GM20000 (cell line): Measurements from ENCODE around the gene PROX2.

Source experiments
- DNase-seq: peaks from one replicate; pipeline ENCODE4 v3.0.0; 2012; ENCODE audit warnings: low spot score
- TF ChIP-seq, protein P1 (sequence below): IDR thresholded peaks from 2 replicates; pipeline ENCODE4 v1.5.1; 2012; ENCODE audit warnings: mild to moderate bottlenecking, control low read depth; ENCODE audit errors: extremely low read depth, missing control alignments

PROX2 gene

DNA sequence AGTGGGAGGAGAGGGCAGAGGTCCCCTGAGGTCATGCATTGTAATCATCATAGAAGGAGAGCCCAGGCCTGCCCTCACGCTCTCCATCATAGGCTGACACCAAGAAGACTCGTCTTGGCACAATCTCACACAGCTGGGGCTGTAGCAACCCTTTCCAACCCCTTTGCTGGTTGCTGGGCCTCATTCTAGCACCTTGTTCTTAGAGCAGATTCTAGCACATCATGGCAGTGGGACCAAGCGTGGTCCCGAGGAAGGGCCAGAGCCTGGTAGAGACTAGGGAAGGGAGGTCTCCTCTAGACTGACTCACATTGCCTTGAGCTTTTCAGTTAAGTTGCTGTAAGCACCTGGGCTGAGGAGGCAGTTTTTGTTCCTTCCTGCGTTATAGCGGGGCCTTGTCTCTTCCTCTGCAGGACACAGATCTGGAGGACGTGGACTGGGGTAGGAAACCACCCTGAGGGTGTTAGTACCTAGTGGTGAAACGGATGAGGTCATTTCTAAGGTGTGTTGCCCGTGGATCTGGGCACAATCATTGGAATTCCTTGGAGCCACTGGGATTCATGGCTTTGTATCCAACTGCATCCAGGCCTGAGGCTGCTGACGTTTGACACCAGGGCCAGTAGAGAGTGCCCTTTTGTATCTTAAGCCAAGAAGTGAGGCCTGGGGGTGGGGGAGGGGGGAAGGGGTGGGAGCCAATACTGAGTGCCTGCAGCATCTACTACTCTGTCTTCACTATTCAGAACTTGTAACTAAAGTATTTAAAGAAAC lies 27.2 kb upstream of the PROX2 start:
- no peak for DNase-seq
- TF ChIP-seq, protein P1, sequence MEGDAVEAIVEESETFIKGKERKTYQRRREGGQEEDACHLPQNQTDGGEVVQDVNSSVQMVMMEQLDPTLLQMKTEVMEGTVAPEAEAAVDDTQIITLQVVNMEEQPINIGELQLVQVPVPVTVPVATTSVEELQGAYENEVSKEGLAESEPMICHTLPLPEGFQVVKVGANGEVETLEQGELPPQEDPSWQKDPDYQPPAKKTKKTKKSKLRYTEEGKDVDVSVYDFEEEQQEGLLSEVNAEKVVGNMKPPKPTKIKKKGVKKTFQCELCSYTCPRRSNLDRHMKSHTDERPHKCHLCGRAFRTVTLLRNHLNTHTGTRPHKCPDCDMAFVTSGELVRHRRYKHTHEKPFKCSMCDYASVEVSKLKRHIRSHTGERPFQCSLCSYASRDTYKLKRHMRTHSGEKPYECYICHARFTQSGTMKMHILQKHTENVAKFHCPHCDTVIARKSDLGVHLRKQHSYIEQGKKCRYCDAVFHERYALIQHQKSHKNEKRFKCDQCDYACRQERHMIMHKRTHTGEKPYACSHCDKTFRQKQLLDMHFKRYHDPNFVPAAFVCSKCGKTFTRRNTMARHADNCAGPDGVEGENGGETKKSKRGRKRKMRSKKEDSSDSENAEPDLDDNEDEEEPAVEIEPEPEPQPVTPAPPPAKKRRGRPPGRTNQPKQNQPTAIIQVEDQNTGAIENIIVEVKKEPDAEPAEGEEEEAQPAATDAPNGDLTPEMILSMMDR = no peak

DNA sequence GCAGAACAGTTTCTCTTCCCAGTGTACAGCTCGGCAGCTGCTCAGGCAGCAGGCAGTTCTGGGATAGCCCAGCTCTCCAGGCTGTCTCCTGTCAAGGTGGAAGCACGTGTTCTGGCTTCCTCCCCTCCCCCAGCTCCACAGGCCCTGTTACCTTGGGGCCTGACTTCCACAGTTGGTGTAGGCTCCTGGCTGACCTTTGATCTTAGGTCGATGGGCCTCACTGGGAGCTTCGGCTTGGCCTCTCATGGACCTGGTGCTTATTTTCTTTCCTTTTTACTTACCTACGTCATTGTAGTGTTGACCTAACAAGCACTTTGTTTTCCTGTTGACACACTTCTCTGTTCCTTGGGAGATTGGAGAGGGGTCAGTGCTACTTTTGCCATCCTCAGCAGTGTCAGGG lies 22.7 kb upstream of the PROX2 start:
- TF ChIP-seq, protein P1 = no peak
- no peak for DNase-seq

DNA sequence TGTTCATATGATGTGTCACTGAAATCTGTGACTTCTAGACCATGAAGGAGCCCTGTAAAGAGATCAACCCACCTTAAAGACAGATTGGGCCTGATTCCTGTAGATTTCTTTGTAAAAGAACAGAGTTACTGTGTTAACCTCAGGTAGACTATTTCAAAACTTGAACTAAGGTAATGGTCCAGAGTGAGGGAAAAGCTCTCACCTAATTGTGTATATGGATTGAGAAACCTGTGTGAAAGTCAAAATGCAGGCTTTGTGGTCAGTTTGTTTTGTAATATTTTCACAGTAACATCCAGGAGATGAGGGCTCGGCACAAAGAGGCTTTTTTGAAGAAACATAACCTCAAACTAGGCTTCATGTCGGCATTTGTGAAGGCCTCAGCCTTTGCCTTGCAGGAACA lies 22.1 kb upstream of the PROX2 start:
- DNase-seq = no peak
- TF ChIP-seq, protein P1 = no peak

DNA sequence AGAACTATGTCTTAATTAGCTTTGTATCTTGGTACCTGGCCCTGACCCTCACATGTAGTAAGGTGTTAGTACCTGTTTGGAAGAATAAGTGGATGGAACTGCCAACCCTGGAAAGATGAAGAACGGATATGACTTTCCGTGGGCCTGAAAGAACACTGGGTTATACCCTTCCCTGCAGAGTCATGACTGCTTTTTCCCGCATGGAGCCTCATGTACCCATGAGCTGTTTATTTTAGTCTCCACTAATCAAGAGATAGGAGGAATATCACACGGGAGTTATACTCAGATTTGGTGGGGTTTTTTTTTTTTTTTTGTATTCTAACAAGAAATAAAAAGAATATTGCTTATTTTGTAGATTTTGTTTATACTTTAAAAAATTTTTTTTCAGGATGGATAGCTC lies 21.7 kb upstream of the PROX2 start:
- TF ChIP-seq, protein P1 = no peak
- DNase-seq = no peak

- DNase-seq = no peak
- TF ChIP-seq, protein P1 = no peak
Observed at GRCh38 chr14:74896400-74896799, 20.5 kb upstream of the PROX2 start.

GRCh38 chr14:74893614-74894091 lies 17.7 kb upstream of the PROX2 start:
- DNase-seq = no peak
- TF ChIP-seq, protein P1 = no peak

DNA sequence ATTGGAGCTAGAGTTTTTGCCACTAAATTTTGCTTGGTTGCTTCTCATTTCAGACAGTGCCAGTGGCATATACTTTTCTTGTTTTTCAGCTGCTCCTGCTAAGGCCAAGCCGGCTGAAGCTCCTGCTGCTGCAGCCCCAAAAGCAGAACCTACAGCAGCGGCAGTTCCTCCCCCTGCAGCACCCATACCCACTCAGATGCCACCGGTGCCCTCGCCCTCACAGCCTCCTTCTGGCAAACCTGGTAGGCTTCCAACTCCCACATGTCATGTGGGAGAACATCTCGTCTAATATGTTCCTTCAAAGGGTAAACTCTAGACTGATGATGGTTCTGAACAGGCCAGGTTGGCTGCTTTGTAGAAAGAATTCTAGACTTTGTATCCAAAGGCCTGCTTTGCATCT lies 16.8 kb upstream of the PROX2 start:
- no peak for DNase-seq
- TF ChIP-seq, protein P1 = no peak
